Stimulated activated CD4-positive, alpha-beta T cell treated with anti-CD3 and anti-CD28 coated beads, Interleukin-1b, Interleukin-23, amount 100 ng/mL, for 1 hour (primary cell): ENCODE measurements around the gene TPRN.

Experiments
- DNase-seq, 2 donors: peaks; one replicate each; pipeline ENCODE4 v3.0.0-alpha.2; 2020; ENCODE audit warnings: low read depth in 2 of 2

TPRN gene

DNA sequence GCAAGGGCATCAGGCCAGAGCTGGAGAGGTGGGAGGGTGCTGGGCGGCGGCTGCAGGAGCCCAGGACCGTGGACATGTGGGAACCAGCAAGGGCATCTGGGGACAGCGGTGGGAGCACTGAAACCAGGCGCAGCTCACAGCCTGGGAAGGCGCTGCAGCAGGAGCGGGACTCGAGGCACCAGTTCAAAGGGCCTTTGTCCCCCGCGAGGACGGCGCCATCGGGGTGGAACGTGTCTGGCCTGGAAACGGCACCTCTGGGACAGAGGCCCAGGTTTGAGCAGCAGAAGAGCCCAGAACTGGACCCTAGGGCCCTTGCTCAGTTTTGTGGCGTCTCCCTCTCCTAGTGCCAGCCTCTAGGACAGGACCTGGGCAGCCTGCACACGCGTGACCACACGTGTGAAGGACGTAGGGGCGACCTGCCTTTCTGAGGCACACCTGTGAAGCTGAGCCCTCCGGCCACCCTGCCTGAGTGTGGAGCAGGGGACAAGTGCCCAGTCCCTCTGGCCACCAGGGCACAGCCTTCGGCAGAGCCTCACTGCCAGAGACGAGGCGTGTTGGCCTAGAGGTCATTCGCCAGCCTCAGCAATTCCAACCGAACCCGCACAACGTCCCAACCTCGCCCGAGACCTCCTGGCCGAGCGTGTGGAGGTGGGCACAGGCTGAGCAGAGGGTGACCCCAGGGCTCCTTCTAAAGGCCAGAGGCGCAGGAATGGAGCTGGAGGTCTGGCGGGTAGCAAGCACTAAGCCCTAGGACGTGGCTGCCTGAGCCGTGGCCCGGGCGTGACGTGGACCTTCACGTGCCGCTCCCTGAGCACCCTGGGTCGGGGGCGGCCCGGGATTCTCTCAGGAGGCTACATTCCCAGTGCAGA is 26.5 kb downstream of the TPRN start:
- no peak for DNase-seq

DNA sequence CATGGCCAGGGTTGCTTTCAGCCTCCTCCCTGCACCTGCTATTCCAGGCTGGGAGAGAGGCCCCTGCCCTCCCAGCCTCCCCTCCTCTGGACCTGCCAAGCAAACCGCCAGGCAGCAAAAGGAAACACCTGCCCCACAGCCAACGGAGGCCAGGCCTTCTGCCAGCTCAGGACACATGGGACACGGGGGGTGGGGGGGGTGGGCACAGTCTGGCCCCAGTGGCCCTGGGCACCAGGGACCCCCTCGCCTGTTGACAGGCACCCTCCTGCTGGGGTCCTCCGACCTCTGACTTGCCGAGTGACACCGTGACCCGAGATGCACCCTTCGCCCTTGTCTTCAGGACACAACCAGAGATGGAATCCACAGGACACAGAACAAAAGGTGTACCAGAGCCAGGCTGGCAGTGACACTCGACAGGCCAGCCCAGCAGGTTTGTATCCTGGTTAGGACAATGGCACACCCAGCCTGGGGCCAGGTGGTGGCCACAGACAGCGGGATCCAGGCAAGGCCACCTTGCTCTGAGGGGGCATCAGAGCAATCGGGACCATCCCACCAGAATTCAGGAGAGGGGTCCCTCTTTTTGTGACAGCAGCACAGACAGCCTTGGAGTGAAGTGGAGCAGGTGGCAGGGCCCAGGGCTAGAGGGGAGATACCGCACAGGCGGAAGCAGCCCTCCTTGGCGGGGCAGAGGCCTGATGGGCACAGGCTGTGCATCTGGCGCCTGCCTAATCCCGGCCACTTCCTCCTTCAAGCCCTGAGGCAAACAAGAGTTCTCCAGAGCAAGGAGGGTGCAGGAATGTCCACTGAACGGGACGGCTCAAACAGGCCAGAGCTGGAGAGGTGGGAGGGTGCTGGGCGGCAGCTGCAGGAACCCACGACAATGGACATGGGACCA is 27.4 kb downstream of the TPRN start:
- DNase-seq: no peak

DNA sequence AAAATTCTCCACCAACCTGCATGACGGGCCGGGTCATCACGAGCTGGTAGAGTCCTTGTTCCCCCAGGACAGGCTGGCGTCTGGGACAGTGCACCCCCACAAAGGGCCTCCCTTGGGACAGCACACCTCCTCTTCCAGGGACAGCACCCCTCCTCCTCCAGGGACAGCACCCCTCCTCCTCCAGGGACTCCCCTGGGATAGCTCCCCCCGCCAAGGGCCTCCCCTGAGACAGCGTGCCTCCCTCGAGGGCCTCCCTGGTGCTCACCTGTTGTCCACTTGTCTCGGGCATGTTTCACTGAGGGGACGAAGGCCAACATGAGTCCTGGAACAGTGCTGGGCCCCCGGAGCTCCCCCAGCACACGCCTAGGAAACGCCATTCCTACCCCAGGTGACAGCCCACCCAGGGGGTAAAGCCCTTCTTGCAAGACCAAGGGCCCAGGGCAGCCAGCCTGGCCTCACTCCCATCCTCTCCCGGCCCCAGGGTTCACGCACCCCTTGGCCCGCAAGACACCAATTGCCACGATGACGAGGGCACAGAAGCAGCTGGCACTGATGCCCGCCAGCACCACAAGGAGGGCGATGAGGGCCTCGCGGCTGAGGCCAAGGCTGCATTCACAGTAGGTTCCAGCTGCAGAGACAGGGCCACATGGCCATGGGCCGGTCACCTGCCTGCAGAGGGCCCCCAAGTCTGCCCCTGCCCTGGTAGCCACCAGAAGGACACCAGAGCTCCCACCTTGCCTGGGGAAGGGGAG is 29.2 kb downstream of the TPRN start:
- no peak for DNase-seq

DNA sequence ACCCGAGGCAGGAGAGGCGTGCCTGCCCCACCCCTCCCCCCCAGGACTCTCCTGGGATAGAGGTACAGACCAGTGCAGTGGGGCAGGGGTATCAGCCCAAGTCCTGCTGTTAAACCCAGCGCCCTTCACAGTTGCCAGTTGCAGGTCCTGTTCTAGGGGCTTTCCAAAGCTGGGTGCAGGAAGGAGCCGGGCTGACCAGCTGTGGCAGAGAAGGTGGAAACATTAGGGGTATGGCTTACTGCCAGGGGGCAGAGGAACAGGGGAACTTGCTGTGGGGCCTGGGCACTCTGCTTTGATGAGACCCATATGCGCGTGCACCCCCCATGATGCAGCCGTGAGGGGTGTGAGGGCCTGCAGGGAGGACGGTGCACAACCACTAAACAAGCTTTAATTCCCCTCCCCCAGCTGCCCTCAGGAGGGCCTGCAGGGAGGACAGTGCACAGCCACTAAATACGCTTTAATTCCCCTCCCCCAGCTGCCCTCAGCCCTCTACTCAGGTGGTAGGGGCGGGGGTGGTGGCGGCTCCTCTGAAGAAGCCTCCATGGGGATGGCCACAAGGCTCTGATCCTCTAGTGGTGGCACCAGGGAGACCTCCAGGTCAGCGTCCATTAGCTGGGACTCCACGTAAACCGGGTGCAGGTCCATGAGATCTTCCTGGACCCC is 29.9 kb downstream of the TPRN start:
- DNase-seq: no peak

DNA sequence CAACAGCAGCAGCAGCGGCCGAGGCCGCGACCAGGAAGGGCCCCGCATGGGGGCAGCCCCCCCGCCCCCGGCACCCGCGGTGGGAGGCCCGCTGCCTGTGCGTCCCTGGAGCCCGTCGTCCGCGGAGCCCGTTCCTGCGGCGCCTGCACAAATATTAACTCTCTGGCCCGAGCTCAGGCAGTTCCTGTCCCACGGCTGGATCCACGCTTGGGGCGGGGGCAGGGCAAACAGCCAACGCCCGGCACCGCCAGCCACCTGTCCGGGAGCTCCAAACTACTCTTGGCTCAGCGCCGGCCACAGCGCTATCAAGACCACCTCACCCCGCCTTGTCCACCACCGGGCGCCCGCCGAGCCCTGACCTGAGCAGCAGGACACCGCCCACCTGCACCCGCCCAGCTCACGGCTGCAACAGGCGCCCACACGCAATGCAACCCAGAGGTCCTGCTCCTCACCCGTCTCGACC is 30.6 kb downstream of the TPRN start, which contains the start of gene LRRC26:
Gene LRRC26, minus strand, starts transcription at position 156 of the 463 bp plus-strand sequence. Its CDS starts 108 bp downstream, at position 48.
- DNase-seq: no peak

DNA sequence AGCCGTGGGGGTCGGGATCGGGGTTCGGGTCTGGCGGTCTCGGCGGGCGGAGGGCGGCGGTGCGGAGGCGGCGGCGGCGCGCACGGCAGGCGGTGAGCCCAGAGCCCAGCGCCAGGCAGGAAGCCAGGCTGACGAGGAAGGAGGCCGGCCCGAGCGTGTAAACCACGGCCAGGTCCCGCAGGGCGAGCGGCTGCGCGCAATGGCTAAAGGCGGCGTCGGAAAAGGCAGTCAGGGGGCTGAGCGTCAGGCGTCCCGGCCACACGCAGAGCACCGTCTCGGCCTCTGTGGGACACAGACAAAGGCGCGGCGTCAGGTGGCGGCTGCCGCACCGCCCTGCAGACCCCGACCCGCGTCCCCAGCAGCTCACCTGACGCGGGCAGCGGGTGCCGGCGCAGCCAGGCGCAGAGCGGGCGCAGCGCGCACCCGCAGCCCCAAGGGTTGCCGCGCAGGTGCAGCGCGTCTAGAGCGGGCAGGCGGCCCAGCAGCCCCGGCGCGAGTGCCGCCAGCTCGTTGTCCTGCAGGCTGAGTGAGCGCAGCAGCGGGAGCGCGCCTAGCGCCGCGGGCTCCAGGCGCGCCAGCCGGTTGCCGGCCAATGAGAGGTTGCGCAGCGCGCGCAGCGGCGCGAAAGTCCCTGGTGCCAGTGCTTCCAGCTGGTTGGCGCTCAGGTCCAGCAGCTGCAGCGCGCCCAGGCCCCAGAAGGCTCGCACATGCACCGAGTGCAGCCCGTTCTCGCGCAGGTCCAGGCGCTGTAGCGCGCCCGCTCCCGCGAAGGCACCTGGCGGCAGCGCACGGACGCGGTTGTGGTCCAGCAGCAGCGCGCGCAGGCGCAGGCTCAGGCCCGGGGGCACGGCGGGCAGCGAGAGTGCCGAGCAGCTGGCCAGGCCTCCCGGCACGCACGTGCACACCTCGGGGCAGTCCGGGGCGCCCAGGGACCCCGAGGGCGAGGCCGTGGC is 31.4 kb downstream of the TPRN start:
- no peak for DNase-seq

DNA sequence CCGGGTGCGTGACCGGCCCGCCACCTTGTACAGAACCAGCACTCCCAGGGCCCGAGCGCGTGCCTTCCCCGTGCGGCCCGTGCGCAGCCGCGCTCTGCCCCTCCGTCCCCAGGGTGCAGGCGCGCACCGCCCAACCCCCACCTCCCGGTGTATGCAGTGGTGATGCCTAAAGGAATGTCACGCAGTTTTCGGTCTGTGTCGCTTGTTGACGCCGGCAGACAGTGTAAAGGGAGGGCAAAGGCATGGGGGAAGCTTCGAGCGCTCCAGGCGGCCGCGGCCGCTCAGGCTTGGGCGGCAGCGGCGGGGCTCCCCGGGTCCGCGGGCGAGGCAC is 32.0 kb downstream of the TPRN start:
- DNase-seq: no peak

DNA sequence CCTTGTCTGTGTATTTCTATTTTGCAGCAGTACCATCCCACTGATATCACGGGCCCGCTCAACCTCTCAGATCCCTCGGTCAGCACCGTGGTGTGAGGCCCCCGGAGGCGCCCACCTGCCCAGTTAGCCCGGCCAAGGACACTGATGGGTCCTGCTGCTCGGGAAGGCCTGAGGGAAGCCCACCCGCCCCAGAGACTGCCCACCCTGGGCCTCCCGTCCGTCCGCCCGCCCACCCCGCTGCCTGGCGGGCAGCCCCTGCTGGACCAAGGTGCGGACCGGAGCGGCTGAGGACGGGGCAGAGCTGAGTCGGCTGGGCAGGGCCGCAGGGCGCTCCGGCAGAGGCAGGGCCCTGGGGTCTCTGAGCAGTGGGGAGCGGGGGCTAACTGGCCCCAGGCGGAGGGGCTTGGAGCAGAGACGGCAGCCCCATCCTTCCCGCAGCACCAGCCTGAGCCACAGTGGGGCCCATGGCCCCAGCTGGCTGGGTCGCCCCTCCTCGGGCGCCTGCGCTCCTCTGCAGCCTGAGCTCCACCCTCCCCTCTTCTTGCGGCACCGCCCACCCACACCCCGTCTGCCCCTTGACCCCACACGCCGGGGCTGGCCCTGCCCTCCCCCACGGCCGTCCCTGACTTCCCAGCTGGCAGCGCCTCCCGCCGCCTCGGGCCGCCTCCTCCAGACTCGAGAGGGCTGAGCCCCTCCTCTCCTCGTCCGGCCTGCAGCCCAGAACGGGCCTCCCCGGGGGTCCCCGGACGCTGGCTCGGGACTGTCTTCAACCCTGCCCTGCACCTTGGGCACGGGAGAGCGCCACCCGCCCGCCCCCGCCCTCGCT is 32.6 kb downstream of the TPRN start:
- DNase-seq: no peak

DNA sequence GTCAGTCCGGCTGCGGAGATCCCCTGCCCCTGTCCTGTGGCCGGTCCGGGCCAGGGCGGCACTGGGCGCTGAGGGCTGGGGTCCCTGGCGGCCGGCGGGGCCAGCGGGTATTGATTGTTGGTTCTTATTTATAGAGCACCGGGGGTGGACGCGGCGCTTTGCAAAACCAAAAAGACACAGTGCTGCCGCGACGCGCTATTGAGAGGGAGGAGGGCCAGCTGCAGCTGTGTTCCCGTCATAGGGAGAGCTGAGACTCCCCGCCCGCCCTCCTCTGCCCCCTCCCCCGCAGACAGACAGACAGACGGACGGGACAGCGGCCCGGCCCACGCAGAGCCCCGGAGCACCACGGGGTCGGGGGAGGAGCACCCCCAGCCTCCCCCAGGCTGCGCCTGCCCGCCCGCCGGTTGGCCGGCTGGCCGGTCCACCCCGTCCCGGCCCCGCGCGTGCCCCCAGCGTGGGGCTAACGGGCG is 33.2 kb downstream of the TPRN start:
- no peak for DNase-seq

DNA sequence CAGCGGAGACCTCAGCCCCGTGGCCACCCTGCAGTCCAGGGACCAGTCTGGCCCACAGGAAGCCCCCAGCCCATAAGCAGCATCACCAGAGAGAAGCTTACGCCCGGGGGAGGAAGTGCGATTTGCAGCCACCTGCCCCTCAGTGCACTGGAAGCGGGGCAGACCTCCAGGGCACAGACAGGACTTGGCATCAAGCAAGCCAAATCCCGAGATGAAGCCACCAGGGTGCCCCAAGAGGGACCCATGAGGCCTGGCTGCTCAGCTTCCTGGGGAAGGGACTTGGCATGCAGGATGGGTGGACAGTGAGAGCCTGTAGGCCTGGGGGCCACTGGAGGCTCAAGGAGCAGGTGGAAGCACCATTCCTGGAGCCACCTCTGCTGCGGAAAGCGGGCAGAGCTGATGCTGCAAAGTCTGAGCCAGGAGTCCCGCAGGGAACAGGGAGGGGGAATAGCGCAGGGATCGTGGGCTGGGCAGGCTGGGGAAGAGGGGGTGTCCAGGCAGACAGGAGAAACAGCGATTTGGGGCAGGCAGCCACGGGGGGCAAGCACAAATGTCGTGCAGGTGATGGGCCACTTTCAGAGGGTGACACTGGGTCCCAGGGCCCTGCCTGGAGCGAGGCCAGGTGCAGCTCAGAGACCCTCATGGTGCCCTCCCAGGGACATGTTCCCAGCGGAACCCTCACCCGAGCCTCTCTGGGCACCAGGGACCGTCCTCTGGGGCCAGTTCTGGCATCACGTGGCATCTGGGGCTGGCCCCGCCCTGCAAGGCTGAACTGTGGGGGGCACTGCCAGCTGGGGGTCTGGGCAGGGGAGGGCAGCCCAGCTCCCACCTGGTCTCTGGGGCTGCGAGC is 33.9 kb downstream of the TPRN start:
- no peak for DNase-seq

DNA sequence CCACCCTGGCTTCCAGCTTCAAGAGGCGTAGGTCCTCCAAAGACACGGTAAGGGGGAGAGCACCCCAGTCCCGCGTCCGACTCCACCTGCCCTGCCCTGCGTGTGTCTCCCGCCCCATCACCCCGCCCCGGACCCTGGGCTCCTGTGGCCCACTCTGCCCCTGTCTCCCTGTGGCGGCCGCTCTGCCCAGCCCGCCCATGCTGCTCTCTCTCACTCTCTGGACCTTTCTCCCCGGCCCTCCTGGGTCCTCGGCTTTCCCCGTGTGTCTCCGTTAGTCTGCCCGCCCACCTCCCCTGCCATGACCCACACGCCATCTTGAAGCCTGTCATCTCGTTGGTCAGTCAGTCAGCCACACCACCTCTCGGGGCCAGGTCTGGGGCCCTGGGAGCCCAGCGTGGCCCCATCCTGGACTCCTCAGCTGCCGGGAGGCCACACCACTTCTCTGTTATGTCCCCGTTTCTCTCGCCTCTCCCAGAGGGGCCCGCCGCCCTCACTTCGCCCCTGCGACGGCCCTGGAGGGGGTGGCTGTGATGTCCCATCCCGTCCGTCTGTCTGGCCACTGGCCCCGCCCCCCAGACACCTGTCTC is 35.2 kb downstream of the TPRN start:
- no peak for DNase-seq

DNA sequence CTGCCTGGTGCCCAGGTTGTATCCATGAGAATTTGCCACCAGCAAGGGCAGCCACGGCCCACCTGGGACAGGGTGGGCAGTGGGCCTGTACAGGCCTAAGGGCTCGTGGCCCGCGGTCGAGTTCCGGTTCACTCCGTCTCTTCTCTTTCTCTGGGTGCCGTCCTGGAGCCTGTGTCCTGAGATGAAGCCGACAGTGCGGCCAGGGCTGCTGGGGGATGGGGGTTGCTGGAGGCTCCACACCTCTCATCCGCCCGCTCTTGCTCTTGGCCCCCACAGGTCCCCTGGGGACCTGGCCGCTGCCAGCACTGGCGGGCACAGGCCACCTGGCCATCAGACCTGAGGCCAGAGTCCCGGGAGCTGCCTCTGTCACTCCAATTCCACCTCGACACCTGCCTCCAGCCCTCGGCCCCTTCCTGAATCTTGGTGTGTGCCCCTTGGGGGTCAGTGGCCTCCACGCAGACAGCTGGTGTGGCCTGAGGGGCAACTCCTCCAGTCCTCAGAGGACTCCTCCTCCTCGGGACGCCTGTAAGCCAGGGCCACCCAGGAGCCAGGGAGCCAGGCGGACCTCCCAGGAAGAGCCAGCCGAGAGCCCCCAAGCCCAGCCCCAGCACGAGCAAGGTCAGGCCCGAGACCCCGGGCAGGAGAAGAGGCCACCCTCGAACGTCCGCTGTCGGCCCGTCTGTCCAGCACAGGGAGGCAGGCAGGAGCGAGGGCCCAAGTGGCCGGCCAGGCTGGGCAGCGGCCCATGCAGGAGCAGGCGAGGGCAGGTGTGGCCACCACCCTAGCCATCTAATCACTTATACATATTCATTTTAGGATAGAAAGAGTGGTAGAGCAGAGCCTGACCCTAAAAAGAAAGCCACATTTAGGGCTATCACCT is 35.9 kb downstream of the TPRN start:
- no peak for DNase-seq

DNA sequence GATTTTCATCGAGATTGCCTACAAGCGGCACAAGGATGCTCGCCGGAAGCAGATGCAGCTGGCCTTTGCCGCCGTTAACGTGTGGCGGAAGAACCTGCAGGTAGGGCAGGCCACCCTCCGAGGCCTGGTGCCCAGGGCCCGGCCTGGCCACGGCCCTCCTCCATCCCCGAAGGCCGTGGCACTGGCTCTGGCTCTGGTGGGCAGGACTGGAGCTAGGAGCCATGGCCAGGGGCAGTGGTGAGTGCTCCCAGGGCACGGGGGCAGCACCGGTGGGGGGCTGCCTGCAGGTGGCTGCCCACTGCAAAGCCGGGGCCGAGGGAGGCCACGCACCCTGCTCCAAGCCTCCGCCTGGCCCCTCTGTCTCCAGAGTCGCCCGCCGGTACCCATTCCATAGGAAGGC is 36.7 kb downstream of the TPRN start:
- DNase-seq: no peak

DNA sequence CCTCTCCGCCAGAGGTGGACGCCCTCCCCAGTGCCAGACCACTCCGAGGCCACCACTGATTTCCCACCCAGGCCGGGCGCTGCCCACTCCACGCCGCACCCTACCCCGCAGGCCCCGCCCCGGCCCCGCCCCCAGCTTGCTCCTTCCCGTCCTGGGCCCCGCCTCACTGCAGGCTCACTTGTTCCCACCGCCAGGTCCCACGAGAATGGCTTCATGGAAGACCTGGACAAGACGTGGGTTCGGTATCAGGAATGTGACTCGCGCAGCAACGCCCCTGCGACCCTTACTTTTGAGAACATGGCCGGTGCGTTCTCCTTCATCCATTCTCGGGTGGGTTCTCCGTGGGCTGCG is 37.2 kb downstream of the TPRN start:
- DNase-seq: no peak

DNA sequence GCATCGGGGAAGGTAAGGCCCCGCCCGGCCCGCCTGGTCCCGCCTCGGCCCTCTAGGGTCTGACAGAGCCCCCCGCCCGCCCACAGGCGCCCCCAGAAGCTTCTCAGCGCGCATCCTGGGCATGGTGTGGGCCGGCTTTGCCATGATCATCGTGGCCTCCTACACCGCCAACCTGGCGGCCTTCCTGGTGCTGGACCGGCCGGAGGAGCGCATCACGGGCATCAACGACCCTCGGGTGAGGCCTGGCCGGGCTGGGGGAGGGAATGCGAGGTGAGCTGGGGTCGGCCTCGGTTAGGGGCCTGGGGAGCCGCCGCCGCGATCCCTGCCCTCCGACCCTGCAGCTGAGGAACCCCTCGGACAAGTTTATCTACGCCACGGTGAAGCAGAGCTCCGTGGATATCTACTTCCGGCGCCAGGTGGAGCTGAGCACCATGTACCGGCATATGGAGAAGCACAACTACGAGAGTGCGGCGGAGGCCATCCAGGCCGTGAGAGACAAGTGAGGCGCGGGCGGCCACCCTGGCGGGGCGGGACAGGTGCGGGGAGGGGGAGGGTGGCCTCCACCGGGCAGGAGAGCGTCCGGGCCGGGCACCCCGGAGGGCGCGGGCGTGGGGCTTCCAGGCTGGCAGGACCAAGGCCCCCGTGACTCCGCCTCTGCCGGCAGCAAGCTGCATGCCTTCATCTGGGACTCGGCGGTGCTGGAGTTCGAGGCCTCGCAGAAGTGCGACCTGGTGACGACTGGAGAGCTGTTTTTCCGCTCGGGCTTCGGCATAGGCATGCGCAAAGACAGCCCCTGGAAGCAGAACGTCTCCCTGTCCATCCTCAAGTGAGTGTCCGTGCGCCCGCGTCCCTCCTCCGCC is 37.8 kb downstream of the TPRN start:
- no peak for DNase-seq
